IPS DF 19.7 (cell line): Measurements from ENCODE around the gene SLC4A4.
"Not testable (repeated sequence)": the region's sequence is repeated elsewhere in the genome, so short reads cannot be mapped to it uniquely, and the experiment has no call there.

Experiments
- DNase-seq: peaks from one replicate; pipeline ENCODE4 v3.0.0-alpha.2; 2013; ENCODE audit warnings: low read depth, low spot score

SLC4A4 gene

GRCh38 chr4:71408961-71409360 is 70.1 kb downstream of the SLC4A4 start:
- not testable (repeated sequence) for DNase-seq

DNA sequence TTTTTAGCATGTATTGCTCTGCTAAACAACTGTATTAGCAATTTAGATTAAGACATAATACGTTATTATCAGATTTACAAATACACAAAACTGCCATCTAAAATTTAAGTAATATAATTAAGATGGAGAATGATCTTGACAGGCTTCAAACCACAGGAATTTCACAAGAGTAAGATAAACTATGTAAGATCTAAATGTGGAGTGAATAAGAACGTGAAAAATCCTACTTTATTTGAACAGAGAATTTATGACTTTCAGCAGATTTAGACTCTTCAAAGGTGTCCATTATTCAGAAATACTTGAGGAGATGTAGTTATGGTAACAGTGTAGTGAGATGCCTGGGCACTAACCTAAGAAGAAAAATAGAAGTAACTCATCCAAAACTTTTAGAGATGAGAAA is 73.2 kb downstream of the SLC4A4 start:
- no peak for DNase-seq

- no peak for DNase-seq
Measured at GRCh38 chr4:71415491-71415890, 76.7 kb downstream of the SLC4A4 start.

- no peak for DNase-seq
Measured at GRCh38 chr4:71417150-71417549, 78.3 kb downstream of the SLC4A4 start.

DNA sequence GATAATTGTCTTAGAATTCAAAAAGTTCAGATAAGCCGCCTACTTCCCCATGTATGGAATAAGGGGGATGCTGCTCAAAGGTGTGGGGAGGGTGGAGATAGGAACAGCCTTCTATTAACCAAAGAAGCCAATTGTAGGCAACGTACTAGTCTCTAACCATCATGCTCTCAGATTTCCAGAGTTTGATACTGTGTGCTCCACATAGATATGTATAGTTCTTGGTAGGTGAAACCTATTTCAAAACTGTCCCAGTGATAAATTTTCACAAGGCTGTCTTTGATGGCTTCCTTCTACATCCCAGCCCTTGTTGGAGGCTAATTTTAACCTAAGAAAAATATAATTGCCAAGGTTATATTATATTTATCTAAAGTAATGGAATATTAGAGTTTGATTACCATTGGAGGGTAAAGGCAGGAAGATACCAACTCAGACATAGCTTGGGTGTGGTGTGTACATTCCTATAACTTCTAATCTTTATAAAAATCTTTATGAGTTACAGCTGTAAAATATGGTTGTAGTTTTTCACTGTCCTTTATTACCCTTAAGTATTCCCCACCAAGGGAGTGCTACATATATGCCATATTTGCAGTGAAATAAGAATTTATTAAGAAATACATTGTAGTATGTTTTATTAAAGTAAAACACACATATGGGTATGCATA is 87.7 kb downstream of the SLC4A4 start:
- DNase-seq, result no peak

DNA sequence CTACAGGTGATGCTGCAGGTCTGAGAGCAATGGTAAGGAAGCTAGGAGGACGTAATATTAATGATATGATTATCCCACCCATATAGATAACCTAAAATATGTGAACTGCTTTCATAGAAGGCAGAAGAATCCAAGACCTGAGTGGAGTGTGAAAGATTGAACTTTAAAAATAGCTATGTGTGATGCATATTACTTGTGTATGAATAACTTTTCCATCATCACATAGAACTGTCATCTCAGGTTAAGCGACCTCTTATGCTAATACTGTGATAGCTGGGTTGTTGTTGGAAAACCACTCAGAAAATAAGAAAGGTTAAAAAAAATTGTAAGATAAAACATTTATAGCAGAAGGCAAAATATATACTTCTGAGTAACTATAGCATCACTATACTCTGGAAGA is 90.3 kb downstream of the SLC4A4 start:
- no peak for DNase-seq

DNA sequence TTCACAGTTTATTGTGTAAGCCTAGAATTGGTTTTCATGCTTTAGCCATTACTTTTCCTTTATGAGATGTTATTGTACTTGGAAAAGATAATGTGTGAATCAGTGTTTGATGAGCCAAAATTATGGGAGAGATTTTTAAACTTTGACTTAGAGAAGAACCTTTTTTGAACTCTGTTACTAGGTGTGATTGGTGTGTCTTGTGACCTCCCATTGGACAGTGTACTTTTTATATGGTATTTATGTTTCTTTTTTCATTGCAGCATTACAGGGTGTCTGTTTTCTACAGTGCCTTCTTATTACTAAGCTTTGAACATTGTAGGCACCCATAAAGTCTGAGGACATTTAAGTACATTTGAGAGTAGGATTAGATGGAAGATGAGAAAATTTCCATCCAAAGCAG is 91.1 kb downstream of the SLC4A4 start:
- no peak for DNase-seq

DNA sequence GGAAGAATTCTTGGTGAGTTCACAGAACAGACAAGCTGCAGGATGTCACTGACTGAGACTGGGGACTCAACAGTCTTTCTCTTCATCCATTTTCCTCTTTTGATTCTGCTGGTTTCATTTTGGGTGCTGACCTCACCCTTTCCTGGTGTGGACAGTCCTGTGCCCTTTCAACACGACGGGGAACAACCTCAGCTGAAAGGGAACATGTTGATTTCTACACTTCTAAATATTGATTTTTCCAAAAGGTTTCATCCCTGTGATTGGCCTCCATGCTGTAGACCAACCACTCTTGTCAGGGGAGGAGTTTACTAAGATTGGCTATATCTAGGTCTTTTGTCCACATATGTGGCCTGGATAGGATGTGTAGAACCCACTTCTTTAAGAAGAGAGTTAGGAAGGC is 91.8 kb downstream of the SLC4A4 start:
- no peak for DNase-seq

DNA sequence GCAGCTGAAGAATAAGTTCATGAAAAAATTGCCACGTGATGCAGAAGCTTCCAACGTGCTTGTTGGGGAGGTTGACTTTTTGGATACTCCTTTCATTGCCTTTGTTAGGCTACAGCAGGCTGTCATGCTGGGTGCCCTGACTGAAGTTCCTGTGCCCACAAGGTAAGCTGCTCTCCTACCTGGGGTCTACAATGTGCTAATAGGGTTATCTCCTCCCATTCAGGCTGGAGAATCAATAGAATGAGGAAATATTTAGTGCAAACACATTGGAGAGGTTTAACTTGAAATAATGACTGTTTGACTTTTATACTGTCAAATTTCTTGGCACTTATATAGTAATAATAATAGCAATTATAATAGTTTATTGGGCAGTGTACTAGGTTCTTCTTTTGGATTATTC is 101.8 kb downstream of the SLC4A4 start:
- no peak for DNase-seq

DNA sequence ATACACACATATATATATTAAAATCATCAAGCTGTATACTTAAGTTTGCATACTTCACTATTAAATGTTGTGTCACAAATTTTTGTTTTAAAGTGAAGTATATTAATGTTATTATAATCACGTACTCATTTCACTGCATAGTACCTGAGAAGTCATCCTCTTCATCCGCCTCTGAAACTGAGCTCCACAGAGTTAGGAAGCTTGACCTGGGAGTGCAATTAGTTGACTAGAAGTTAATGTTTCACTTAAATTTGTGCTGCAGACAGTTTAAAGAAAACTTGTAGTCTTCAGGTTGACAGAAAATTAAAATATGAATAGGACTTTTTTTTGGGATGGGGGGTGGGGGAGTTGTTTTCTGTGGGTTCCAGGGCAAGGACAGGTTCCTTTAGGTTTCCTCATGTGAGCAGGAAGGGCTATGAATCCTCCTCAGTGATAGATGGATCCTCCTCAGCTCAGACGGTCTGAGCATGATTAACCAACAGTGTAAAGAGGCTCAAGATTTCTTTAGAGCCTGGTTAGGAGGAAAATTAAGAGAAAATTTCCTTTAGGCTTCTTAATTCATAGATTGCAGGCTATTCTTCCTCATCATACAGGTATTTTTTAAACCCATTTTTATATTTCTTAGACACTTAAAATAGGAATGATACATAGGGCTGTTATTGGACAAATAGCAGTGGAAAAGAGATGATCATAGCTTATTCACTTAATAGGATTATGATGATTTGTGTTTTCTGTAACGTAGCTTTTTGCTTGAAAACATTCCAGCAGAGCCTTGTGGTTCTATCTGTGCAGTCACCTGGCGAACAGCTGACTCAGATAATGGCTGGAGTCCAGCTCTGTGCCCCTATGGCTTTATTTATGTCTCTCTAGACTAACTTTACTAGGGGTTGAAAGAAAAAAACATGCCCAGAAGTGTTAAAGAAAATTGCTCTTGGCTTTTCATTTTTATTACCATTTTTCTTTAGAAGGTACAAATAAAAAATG is 102.7 kb downstream of the SLC4A4 start:
- no peak for DNase-seq

- no peak for DNase-seq
Measured at GRCh38 chr4:71442336-71442735, 103.5 kb downstream of the SLC4A4 start.

DNA sequence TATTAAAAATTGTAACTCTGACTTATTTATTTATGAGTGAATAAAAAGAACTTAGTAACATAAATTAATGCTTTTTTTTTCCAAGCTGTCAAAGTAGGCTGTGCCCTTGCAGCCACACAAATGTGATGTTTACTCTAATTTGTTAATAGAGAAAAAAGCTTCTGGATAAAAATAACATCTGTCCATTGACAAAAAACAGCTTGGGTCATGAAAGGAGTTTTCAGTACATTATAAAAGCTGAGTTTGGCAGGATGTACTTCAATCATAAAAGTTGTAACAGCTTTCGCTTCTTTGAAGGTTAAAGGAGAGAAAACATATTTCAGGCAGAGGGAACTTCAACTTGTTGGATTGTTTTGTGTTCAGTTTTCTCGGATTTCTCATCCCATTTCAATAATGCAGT is 105.6 kb downstream of the SLC4A4 start:
- DNase-seq, result no peak

DNA sequence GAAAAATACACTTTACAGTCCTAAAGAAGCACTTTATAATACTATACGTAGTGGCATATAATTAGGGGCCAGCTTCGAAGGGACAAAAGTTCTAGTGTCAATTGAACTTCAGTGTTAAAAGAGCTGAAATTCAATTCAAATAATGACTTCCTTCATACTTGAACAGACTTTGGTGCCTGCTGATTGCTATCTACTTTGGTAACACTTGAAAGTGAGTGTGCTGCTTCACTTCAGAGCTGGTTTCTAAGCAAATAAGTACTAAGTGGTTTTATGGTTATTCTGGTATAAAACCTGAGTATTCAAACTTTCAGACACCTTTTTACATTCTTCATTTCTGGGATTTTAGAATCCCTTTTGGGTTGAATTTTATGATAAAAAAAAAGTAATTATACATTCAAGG is 107.0 kb downstream of the SLC4A4 start:
- DNase-seq, result no peak

GRCh38 chr4:71446479-71447081 is 107.8 kb downstream of the SLC4A4 start:
- no peak for DNase-seq

DNA sequence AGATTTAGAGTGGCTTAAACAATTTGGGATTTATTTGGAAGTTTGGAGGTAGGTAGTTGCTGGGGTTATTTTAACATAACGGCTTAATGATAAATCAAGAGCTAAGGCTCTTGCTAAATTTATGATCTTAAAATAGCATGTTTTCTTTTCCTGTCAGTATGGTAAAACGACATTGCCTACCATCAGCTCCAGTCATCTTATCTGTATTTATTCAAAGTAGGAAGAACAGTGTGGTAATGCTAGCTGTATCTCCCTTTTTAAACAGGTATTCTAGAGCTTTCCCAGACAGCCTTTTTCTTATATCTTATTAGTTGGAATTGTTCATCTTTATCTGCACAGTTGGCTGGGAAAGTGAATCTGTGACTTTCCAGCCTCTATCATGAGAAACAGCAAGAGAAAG is 110.2 kb downstream of the SLC4A4 start:
- no peak for DNase-seq

DNA sequence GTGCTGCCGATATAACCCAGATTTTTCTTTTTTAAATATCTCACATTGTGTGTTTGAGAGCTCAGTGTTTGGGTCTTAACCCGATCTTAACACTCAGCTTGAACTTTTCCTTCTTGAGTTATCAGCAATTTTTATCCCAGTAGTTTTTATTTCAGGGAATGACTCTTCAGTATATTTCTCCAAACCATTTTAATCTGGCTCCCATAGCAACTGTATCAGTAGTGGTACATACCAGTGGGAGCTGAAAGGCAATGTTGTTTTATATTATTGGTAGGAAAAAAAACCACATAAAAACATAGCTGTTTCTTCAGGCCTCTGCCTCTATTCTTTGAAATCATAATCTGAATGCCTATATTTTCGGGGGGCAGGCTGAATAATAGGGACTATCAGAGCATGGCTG is 111.1 kb downstream of the SLC4A4 start:
- DNase-seq, result no peak

DNA sequence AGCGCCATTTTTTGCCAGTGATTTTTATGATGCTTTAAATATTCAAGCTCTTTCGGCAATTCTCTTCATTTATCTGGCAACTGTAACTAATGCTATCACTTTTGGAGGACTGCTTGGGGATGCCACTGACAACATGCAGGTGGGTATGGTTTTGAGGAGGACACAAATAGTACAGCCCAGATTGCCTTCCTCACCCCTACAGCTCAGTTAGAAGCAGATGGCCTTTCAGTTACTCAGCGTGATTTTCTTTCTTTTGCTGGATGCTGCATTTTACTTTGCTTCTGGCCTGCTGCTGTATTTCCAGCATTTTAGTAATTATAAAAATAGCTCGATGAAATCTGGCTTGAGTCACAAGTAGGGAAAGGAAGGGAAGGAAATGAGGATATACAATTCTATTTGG is 114.7 kb downstream of the SLC4A4 start:
- DNase-seq, result no peak

DNA sequence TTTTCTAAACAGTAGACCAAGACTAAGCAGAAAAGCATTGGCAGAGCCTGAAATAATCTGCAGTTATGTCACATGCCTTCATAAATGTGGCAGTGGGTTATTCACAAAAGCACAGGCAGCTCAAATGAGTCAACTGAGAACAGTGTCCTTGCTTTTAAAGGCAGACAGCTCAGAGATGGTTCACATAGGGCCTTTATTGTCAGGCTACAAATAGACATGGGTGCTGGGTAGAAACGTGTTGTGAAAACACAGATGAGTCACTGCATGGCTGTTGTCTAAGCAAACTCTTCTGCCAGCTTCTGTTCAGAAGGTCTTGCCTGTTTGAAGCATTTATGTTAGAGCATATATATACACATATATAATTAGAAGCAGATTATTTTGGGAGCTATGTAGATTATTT is 118.0 kb downstream of the SLC4A4 start:
- DNase-seq, result no peak

DNA sequence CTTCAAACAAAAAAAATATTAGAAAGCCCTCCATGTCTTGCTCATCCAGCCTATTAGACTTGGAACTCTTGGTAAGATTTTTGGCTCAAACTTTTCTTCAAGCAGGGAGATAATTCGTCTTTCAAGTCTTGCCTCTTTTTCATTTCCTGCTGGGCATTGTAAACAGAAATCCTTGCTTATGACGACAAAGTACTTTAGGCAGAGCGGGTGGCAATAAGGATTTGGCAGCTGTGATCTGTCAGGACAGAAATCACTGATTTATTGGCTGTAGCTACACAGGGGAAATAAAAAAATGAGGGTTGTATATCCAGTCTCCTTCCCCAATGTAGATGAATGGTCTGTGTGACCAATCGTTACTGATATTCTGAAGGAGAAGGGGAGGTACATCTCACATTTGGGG is 121.6 kb downstream of the SLC4A4 start:
- DNase-seq, result no peak

DNA sequence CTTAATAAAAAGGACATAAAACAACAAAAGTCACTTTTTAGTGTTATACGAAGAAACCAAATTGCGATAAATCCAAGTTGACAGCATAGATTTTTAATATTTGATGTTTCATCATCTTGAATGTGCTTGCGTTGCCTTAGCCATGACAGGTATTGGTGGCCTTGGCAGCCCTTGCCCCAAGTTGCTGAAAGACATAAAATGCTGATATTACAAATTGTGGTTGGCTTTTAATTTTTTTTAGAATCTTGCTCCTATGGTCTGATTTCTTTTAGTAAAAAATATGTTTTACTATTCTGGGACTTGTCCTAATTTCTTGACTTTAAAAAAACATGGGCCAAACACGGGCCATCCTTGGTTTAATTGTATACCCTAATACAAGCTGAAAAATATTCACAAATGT is 122.6 kb downstream of the SLC4A4 start:
- DNase-seq, result no peak

DNA sequence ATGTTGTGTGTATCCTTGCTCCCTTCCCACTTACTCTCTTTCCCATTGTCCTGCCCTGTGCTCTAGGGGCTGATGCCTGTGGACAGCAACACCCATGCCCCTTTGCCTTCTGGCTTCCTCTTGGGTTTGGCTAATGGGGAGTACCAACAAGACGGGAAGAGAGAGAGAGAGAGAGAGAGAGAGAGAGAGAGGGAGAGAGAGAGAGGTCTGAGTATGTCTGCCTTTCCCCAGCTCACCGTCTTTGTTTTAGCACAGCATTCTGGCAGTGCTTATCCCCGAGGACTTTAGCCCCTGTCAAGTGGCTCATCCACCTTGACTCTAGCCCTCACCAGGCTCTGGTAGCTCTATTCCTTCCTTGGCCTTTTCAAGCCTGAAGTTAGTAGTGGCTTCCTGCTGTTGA is 128.0 kb downstream of the SLC4A4 start:
- no peak for DNase-seq

GRCh38 chr4:71468116-71468710 is 129.4 kb downstream of the SLC4A4 start:
- DNase-seq, result no peak
